HG02759 (cell line): Measurements from ENCODE around the gene ZFR.
"Not testable (repeated sequence)": the region's sequence is repeated elsewhere in the genome, so short reads cannot be mapped to it uniquely, and the experiment has no call there.

Experiments
- ATAC-seq: cut with Tn5 transposase; IDR thresholded peaks from one replicate; pipeline ENCODE4 v1.9.1; 2021; ENCODE audit warnings: mild to moderate bottlenecking, moderate library complexity; ENCODE audit not compliant: unreplicated experiment

ZFR gene

DNA sequence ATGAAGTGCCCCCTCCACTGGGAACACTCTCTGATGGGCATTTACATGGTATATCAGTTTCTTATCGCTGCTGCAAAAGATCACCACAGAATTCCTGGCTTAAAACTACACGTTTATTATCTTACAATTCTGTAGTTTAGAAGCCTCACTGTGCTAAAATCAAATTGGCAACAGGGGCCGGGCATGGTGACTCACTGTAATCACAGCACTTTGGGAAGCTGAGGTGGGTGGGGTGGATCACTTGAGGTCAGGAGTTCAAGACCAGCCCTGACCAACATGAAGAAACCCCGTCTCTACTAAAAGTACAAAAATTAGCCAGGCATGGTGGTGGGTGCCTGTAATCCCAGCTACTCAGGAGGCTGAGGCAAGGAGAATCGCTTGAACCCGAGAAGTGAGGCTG is 7.8 kb upstream of the ZFR start:
- not testable (repeated sequence) for ATAC-seq

DNA sequence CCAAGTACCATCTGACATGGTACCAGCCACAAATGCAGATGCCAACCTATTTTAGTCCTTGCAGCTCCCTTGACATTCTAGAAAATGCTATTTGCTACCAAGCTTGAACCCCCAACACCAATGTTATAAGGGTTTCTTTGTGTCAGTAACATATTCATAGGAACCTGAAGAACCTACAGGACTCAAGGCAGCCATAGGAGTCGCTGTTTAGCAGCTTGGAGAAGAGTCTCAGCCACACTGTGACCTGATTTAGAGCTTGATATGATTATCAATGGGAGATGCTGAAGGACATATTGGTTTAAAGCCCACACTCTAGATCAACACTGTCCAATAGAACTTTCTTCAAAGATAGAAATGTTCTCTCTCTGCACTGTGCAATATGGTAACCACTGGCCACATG is 6.4 kb upstream of the ZFR start:
- no peak for ATAC-seq

DNA sequence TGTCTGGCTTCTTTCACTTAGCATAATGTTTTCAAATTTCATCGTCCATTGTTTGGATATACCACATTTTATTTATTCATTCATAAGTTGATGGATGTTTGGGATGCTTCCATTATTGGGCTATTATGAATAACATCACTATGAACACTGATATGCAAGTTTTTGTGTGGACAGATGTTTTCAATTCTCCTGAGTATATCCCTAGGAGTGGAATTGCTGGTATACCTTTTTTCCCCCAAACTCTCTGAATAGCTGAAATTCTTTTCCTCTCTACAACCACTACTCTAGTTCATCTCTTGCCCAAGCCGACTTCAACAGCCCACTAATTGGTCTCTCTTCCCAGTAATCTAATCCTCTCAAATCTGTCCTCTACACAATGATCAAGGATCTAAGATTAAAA is 4.7 kb upstream of the ZFR start:
- no peak for ATAC-seq

DNA sequence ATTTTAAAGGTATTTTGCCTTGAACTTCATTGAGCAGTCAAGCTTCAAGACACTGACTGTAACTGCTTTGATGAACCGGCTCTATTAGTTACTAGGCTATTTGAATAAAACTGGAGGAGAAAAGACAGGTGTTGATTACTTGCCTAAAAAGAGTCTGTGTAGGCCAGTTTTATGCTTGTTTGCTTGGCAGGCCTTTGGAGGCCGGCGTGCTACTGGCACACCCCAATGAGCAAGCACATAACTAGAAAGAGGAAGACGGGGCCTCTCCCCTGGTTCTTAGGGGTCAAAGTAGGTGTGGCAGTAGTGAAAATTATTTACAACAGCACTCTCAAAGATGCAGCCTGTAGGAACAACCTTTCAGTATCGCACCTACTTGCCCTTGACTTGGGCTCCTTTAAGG is 2.1 kb upstream of the ZFR start:
- no peak for ATAC-seq

GRCh38 chr5:32445831-32446614 is 1.5 kb upstream of the ZFR start:
- no peak for ATAC-seq

DNA sequence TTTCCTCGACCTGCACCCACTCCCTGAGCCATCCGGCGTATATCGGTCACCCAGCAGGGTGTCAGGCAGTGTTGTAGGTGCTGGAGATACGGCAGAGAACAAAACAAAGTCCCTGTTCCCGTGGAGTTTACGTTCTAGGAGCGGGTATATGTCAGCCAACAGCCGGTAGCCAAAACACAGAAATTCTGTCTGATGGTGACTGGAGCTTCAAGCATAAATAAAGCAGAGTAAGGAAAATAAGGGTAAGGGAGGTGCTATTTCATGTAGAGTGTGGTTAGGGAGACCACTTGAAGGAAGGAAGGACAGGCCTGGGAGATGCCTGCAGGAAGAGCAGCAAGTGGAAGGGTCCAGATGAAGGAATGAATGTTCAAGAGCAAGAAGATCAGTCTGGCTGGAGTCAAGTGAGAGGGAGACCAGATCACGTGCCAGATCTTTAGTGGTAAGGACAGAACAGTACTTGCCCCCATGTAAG is 783 bp upstream of the ZFR start:
- no peak for ATAC-seq

DNA sequence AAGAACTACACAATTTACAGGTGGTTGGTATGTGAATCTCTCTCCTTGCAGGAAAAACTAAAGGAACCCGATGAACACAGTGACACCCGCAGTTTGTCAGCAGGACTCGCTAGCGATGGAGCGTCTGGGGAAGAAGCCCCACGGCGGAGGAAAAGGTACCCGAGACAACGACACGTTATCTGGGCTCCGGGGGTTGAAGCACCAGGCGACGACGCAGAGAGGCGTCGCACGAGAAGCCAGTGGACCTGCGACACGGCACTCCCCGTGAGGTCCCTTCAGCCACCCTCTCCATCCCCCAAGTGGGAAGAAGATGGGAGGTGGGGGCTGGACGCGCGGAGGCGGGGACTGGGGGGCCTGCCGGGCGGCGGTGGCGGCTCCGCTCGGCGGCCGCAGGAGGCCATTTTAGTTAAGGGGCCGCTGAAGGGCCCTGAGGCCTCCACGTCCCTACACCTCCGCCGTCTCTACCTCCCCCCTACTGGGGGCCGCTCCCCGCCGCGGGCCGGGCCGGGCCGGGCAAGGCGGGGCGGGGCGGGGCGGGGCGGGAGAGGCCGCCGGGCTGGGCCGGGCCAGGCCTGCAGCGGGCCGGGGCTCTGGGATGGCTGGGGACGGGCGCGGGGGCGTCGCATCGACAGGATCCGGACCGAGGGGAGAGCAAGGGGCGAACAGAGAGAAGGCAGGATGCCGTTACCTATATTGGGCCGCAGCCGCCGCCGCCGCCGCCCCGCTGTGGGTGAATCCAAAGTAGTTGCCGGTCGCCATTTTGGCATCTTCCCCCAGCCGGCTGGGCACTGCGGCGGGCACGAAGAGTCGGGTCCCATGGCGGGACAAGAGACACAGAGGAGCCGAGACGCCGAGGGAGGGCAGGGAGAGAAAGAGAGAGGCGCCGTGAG is 754 bp downstream of the ZFR start:
- ATAC-seq, result peak; percentile 44

DNA sequence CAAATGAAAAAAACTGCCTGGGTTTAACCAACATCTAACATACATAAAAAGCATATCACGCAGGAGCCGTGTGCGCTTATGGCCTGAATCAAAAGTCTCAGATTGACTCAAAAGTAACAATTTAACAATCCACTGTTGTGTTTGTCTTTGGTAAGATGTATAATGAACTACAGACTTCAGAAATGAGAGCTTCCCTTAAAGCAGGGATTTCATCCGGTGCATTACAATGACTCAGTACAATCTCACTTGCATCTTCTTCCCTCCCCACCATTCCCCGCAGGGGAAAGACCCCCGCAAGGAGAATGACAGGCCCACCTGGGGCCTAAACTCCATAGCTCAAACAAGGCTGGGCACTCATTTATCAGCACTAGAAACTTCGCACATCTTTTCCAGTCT is 1.4 kb downstream of the ZFR start:
- peak; percentile 38 for ATAC-seq

- no peak for ATAC-seq
Measured at GRCh38 chr5:32439086-32439642, 5.4 kb downstream of the ZFR start.

DNA sequence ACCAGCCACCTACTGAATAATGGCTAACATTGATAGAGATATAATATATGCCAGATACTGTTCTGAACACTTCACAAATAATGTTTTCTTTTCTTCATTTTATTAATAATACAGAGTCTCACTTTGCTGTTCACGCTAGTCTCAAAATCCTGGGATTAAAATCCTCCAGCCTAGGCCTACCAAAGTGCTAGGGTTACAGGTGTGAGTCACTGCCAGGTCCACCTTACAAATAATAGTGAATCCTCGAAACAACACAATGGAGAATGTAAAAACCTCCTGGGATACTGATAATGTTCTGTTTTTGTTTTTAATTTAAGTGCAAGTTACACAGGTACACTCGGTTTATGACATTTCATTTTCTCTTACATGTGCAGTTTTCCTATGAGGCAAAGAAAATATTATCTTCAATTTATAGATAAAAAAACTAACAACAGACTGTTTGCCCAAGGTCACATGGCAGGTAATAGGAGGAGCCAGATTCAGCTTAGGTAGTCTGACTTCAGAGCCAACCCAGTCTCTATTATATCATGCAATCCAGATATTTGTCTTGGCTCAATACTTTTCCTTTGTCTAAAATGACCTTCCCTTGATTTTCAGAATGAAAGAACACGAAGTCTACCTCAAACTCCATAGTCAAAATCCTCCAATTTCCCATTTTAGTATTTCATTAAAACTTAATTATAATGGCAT is 7.8 kb downstream of the ZFR start:
- ATAC-seq, result no peak

DNA sequence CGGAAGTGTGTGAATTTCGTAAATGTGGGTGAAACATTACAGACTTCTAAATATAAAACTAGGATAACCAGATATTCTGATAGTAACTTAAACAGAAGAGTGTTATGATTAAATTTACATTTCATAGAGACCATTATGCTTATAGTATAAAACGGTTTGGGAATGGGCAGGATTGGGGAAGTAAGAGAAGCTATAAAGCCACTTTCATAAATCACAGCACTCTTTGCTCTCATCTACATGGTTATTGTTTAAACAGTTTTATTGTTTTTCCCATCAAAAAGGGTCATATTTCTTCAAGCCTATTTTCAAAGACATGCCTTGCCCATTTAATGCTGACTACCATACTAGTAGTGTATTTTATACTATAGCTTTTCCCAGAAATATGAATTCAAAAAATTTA is 9.2 kb downstream of the ZFR start:
- no peak for ATAC-seq

DNA sequence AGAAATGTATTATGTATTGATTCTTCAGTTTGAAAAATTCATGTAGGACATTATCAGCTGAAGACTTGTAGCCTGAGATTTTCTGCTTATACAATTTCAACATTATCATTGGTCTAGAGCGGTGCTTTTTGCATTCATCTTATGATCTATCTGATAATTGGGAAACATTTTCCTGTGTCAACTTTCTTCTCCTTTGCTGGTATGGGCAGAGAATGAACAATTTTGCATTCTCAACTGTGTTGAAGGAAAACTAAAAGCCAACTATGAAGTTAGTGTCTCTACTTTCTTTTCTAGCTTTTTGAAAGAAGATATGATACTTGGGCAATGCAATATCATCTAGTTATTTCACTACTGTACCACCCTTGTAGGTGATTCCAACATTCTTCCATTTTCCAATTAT is 10.3 kb downstream of the ZFR start:
- no peak for ATAC-seq

DNA sequence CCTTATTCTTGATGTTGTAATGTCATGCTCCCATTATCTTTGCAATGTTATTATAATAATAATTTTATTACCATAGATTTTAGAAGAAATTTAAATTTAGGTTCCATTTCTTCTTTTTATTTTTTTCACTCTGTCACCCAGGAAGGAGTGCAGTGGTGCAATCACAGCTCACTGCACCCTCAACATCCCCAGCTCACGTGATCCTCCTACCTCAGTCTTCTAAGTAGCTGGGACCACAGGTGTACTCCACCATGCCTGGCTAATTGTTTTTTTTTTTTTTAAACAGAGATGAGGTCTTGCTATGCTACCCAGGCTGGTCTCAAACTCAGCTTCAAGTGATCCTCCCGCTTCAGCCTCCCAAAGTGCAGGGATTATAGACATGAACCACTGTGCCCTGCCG is 11.9 kb downstream of the ZFR start:
- no peak for ATAC-seq

DNA sequence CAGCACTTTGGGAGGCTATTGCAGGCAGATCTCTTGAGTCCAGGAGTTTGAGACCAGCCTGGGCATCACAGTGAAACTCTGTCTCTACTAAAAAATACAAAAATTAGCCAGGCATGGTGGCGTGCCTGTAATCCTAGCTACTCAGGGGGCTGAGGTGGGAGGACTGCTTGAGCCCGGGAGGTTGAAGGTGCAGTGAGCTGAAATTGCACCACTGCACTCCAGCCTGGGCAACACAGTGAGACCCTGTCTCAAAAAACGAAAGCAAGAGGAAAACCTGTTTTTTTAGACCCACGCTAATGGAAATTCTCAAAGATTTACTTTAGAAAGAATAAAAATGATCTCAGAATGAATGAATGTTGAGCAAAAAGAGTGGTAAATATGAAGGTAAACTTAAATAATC is 13.7 kb downstream of the ZFR start:
- ATAC-seq, result not testable (repeated sequence)

DNA sequence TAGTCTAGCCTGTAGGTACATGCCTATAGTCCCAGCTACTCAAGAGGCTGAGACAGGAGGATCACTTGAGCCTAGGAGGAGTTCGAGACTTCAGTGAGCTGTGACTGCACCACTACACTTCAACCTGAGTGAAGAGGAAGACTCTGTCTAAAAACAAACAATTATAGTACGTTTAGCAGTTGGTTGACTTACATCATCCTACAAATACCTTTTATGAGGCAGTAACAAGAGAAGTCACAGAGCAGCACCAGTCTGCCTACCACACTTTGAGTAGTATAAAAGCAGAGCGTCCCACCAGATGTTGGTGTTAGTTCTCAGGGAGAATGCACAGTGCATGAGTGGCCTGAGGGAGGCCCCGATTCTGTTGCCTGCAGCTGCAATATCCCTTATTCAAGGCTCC is 16.1 kb downstream of the ZFR start:
- ATAC-seq, result no peak

DNA sequence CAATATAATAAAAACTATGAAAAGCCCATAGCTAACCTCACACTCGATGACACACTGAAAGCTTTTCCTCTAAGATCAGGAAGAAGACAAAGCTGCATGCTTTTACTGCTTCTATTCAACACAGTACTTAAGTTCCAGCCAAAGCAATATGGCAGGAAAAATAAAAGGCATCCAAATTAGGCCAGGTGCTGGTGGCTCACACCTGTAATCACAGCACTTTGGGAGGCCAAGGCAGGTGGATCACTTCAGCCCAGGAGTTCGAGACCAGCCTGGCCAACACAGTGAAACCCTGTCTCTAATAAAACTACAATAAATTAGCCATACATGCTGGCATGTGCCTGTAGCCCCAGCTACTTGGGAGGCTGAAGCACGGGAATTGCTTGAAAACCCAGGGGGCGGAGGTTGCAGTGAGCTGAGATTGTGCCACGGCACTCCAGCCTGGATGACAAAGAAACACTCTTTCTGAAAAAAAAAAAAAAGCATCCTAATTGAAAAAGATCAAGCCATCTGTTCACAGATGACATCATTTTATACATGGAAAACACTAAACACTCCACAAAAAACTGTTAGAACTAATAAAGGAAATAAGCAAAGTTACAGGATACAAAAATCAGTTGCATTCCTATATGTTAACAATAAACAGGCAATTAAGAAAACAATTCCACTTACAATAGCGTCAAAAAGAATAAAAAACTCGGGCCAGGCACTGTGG is 17.9 kb downstream of the ZFR start:
- no peak for ATAC-seq

DNA sequence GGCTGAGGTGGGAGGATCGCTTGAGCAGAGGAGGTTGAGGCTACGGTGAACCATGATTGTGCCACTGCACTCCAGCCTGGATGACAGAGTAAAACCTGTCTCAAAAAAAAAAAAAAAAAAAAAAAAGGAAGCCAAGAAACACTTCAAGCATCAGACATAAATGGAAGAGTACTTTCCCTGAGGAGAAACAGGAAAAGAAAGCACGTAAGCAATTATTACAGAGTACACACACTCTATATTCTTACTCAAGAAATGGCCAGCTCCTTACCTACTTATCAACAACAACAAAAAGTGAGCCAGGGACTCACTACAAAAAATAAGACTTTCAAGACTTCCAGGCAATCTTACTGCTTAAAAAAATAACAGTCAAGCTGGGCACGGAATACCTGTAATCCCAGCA is 21.8 kb downstream of the ZFR start:
- no peak for ATAC-seq

- no peak for ATAC-seq
Measured at GRCh38 chr5:32421075-32421474, 23.5 kb downstream of the ZFR start.

- ATAC-seq, result no peak
Measured at GRCh38 chr5:32420506-32420905, 24.0 kb downstream of the ZFR start.

DNA sequence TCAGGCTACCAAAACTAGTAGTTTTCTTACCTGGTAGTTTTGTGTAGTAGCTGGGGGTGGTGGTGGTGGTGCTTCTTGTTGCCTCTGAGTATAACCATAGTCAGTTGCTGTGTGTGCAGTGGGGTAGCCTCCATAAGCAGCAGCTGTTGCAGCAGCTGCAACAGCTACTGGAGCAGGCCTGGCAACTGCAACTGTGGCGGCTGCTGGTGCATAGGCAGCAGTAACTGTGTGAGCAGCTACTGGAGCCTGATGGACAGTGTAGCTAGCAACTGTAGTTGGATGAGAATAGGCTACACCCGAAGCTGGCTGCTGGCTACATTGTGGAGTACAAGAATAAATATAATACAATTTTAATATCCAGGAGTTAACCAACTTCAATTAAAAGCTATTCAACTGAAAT is 24.7 kb downstream of the ZFR start:
- ATAC-seq, result no peak
